Loucy (cell line): ENCODE measurements around the gene SYNE3.

ENCODE experiments used
- H2AFZ ChIP-seq: fragments of 200-600 bp; sonication (generic); 2 replicates; pipeline ENCODE4 v1.6.0; 2016; ENCODE audit warnings: antibody characterized with exemption, mild to moderate bottlenecking, low read length, moderate library complexity
- H3F3A ChIP-seq: fragments of 200-600 bp; 2 replicates; pipeline ENCODE4 v1.6.0; 2016; ENCODE audit warnings: antibody characterized with exemption, low read depth, mild to moderate bottlenecking
- H3K27me3 ChIP-seq: fragments of 200-600 bp; sonication (generic); 2 replicates; pipeline ENCODE4 v1.6.1; 2014; ENCODE audit warnings: low read length, mild to moderate bottlenecking; ENCODE audit not compliant: insufficient read depth, poor library complexity, severe bottlenecking
- H3K36me3 ChIP-seq: fragments of 200-600 bp; sonication (generic); 2 replicates; pipeline ENCODE4 v1.6.1; 2016; ENCODE audit warnings: low read length; ENCODE audit not compliant: insufficient read depth
- H3K4me1 ChIP-seq: fragments of 200-600 bp; sonication (generic); 2 replicates; pipeline ENCODE4 v1.5.1; 2014; ENCODE audit warnings: low read length, mild to moderate bottlenecking; ENCODE audit not compliant: insufficient read depth, poor library complexity, severe bottlenecking
- H3K4me2 ChIP-seq: fragments of 200-600 bp; sonication (generic); 2 replicates; pipeline ENCODE4 v1.6.0; 2014; ENCODE audit warnings: antibody characterized with exemption, low read length, low read depth, mild to moderate bottlenecking; ENCODE audit not compliant: poor library complexity, severe bottlenecking
- H3K4me3 ChIP-seq: fragments of 200-600 bp; sonication (generic); 2 replicates; pipeline ENCODE4 v1.5.1; 2014; ENCODE audit warnings: low read length, mild to moderate bottlenecking, mixed read lengths; ENCODE audit not compliant: poor library complexity, severe bottlenecking
- H3K79me2 ChIP-seq: fragments of 200-600 bp; sonication (generic); 2 replicates; pipeline ENCODE4 v1.6.1; 2014; ENCODE audit warnings: low read length; ENCODE audit not compliant: insufficient read depth
- H3K9ac ChIP-seq: fragments of 200-600 bp; sonication (generic); 2 replicates; pipeline ENCODE4 v1.6.0; 2014; ENCODE audit warnings: mild to moderate bottlenecking, low read depth, low read length, moderate library complexity; ENCODE audit not compliant: poor library complexity, severe bottlenecking
- H3K9me2 ChIP-seq: fragments of 200-600 bp; sonication (generic); replicated peaks from 2 replicates; pipeline ENCODE4 v1.6.1; 2016; ENCODE audit warnings: low read depth, low read length, mixed read lengths
- H3K9me3 ChIP-seq: fragments of 200-600 bp; sonication (generic); 2 replicates; pipeline ENCODE4 v1.6.1; 2014; ENCODE audit warnings: mild to moderate bottlenecking, antibody characterized with exemption, low read length, low read depth; ENCODE audit not compliant: insufficient read depth
- H4K20me1 ChIP-seq: fragments of 200-600 bp; sonication (generic); 2 replicates; pipeline ENCODE4 v1.6.0; 2014; ENCODE audit warnings: antibody characterized with exemption, low read length, mild to moderate bottlenecking; ENCODE audit not compliant: insufficient read depth, poor library complexity, severe bottlenecking
- EZH2phosphoT487 ChIP-seq: fragments of 200-600 bp; IDR thresholded peaks from 2 replicates; pipeline ENCODE4 v1.6.1; 2018; ENCODE audit warnings: antibody characterized with exemption, mild to moderate bottlenecking, moderate library complexity, borderline replicate concordance
- TF ChIP-seq, protein P1 (sequence below): fragments of 200-600 bp; sonication (generic); conservative IDR thresholded peaks from 2 replicates; pipeline ENCODE4 v1.5.1; 2014; ENCODE audit warnings: mild to moderate bottlenecking, antibody characterized with exemption, low read length

Gene SYNE3

GRCh38 chr14:95530473-95531276 is 14.2 kb upstream of the SYNE3 start:
- TF ChIP-seq, protein P1, sequence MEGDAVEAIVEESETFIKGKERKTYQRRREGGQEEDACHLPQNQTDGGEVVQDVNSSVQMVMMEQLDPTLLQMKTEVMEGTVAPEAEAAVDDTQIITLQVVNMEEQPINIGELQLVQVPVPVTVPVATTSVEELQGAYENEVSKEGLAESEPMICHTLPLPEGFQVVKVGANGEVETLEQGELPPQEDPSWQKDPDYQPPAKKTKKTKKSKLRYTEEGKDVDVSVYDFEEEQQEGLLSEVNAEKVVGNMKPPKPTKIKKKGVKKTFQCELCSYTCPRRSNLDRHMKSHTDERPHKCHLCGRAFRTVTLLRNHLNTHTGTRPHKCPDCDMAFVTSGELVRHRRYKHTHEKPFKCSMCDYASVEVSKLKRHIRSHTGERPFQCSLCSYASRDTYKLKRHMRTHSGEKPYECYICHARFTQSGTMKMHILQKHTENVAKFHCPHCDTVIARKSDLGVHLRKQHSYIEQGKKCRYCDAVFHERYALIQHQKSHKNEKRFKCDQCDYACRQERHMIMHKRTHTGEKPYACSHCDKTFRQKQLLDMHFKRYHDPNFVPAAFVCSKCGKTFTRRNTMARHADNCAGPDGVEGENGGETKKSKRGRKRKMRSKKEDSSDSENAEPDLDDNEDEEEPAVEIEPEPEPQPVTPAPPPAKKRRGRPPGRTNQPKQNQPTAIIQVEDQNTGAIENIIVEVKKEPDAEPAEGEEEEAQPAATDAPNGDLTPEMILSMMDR: no peak
- TF ChIP-seq EZH2phosphoT487: no peak
- H3K4me2 ChIP-seq: peak overlapping the region; percentile 98
- H3K36me3 ChIP-seq: no peaks in the 10 kb centered on the region
- peaks cover 34% of the 10 kb centered on the region for H4K20me1 ChIP-seq
- H3F3A ChIP-seq: 0 out of 2 replicates have a peak, but pooled peaks cover 4% of the 10 kb centered on the region
- H2AFZ ChIP-seq: no peak overlapping the region
- H3K4me1 ChIP-seq: peaks cover 30% of the 10 kb centered on the region
- H3K9me2 ChIP-seq: no peaks in the 10 kb centered on the region
- no peaks in the 10 kb centered on the region for H3K9me3 ChIP-seq
- peak overlapping the region; percentile 97 for H3K9ac ChIP-seq
- peak overlapping the region; percentile 81 for H3K4me3 ChIP-seq
- H3K27me3 ChIP-seq: no peaks in the 10 kb centered on the region
- peaks cover 75% of the 10 kb centered on the region for H3K79me2 ChIP-seq

DNA sequence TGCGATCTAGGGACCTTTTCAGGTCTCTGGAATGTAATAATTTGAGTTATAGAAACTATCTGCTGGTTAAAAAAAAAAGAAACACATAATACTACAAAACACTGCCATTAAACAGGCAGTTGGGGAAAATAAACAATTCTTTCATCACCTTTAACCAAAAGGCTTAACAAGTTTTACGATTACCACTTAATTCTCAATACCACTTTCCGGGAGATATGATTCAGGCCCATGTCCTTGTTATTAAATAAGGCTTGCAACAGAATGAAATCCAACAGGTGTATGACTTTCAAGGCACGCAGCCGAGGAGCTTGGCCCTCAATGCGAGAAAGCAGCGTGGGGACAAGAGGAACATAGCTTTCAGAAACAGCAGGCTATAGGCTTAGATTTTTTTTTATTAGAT is 12.8 kb upstream of the SYNE3 start:
- no peak for TF ChIP-seq EZH2phosphoT487
- TF ChIP-seq, protein P1: no peak
- Histone ChIP-seq H3K4me1 (peaks cover 40% of the 10 kb centered on the region), H3K36me3 (no peaks in the 10 kb centered on the region), H4K20me1 (peaks cover 29% of the 10 kb centered on the region), H3K9me2 (no peaks in the 10 kb centered on the region), H2AFZ (no peak overlapping the region), H3K27me3 (no peaks in the 10 kb centered on the region), H3K4me2 (peak overlapping the region; percentile 98), H3F3A (0 out of 2 replicates have a peak, but pooled peaks cover 4% of the 10 kb centered on the region), H3K9ac (no peak overlapping the region), H3K9me3 (no peaks in the 10 kb centered on the region), H3K4me3 (no peak overlapping the region), H3K79me2 (peaks cover 67% of the 10 kb centered on the region)

DNA sequence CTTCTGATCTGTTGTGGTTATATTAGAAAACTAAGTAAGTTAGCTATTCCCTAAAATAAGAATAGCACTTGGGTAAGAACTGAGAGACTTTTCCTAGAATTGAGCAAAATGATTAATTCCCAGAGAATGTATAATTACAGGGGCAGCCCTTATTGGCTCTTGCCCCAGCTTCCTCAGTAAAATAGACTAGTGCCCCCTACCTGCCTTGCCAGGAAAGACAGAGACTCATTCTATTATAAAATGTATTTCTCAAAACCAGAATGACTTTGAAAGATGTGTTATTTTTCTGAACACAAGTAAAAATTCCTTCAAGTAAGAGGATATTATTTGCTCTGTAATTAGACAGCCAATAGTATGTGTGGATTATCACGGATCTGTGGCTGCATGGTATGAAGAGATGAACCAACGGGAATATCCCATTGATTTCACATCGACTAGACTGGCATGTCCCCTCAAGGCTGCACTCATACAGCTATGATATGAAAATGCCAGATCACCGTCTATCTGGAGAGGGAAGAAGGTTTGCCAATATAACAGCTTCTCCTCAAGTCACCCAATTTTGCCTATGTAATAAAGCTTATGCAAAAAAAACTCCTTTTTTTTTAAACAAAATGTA is 11.0 kb upstream of the SYNE3 start:
- H3K4me3 ChIP-seq: no peak overlapping the region
- H3K4me1 ChIP-seq: peaks cover 52% of the 10 kb centered on the region
- H3K36me3 ChIP-seq: no peaks in the 10 kb centered on the region
- H3K9me2 ChIP-seq: no peaks in the 10 kb centered on the region
- peaks cover 50% of the 10 kb centered on the region for H3K79me2 ChIP-seq
- H4K20me1 ChIP-seq: peaks cover 22% of the 10 kb centered on the region
- no peaks in the 10 kb centered on the region for H3K9me3 ChIP-seq
- H3F3A ChIP-seq: 0 out of 2 replicates have a peak, but pooled peaks cover 4% of the 10 kb centered on the region
- H3K4me2 ChIP-seq: no peak overlapping the region
- no peaks in the 10 kb centered on the region for H3K27me3 ChIP-seq
- H2AFZ ChIP-seq: no peak overlapping the region
- H3K9ac ChIP-seq: peak overlapping the region; percentile 22
- no peak for TF ChIP-seq EZH2phosphoT487
- TF ChIP-seq, protein P1: peak; percentile 89
